GM23248 (cell line): ENCODE data around the gene SLC24A4. TPM values are rescaled to one million over a fixed set of nuclear protein-coding genes. Genes with fewer than 3 reads are reported as not detected.

Experiments used
- DNase-seq: peaks from one replicate; pipeline ENCODE4 v3.0.0-alpha.2; 2015
- H2AFZ ChIP-seq: fragments of 200-600 bp; sonication (generic); 2 replicates; pipeline ENCODE4 v1.6.1; 2016; ENCODE audit warnings: antibody characterized with exemption
- H3F3A ChIP-seq: fragments of 200-600 bp; sonication (generic); 2 replicates; pipeline ENCODE4 v1.6.1; 2016; ENCODE audit warnings: mild to moderate bottlenecking, antibody characterized with exemption, mixed run types; ENCODE audit not compliant: insufficient read depth
- H3K27ac ChIP-seq: fragments of 200-600 bp; sonication (generic); 2 replicates; pipeline ENCODE4 v1.5.1; 2016; ENCODE audit warnings: mild to moderate bottlenecking
- H3K27me3 ChIP-seq: fragments of 200-600 bp; sonication (generic); replicated peaks from 2 replicates; pipeline ENCODE4 v1.6.1; 2016; ENCODE audit warnings: mild to moderate bottlenecking; ENCODE audit not compliant: insufficient read depth
- H3K36me3 ChIP-seq: fragments of 200-600 bp; sonication (generic); 2 replicates; pipeline ENCODE4 v1.6.1; 2016; ENCODE audit warnings: low read depth, mild to moderate bottlenecking
- H3K4me1 ChIP-seq: fragments of 200-600 bp; sonication (generic); 2 replicates; pipeline ENCODE4 v1.6.1; 2016; ENCODE audit warnings: mild to moderate bottlenecking; ENCODE audit not compliant: insufficient read depth
- H3K4me2 ChIP-seq: fragments of 200-600 bp; sonication (generic); one replicate; pipeline ENCODE4 v1.6.1; 2016; ENCODE audit warnings: mild to moderate bottlenecking; ENCODE audit not compliant: unreplicated experiment
- H3K4me3 ChIP-seq: fragments of 200-600 bp; sonication (generic); 2 replicates; pipeline ENCODE4 v1.5.1; 2016; ENCODE audit warnings: mild to moderate bottlenecking
- H3K79me2 ChIP-seq: fragments of 200-600 bp; sonication (generic); 2 replicates; pipeline ENCODE4 v1.6.1; 2016; ENCODE audit warnings: mild to moderate bottlenecking; ENCODE audit not compliant: insufficient read depth
- H3K9ac ChIP-seq: fragments of 200-600 bp; sonication (generic); 2 replicates; pipeline ENCODE4 v1.6.1; 2016; ENCODE audit warnings: mild to moderate bottlenecking
- H3K9me2 ChIP-seq: fragments of 200-600 bp; sonication (generic); 2 replicates; pipeline ENCODE4 v1.6.1; 2016; ENCODE audit warnings: mixed run types, mild to moderate bottlenecking, moderate library complexity; ENCODE audit not compliant: insufficient read depth
- H3K9me3 ChIP-seq: fragments of 200-600 bp; sonication (generic); one replicate; pipeline ENCODE4 v1.6.1; 2017; ENCODE audit warnings: low read depth
- H4K20me1 ChIP-seq: fragments of 200-600 bp; sonication (generic); 2 replicates; pipeline ENCODE4 v1.6.0; 2016; ENCODE audit not compliant: insufficient read depth
- EZH2 ChIP-seq: fragments of 200-600 bp; sonication (generic); IDR thresholded peaks from 2 replicates; pipeline ENCODE4 v1.6.1; 2018; ENCODE audit warnings: antibody characterized with exemption, mild to moderate bottlenecking; ENCODE audit not compliant: insufficient read depth, poor library complexity, severe bottlenecking
- EZH2phosphoT487 ChIP-seq: fragments of 200-600 bp; sonication (generic); IDR thresholded peaks from 2 replicates; pipeline ENCODE4 v1.6.1; 2018; ENCODE audit warnings: antibody characterized with exemption, moderate library complexity, mild to moderate bottlenecking, low read depth; ENCODE audit not compliant: insufficient read depth
- WGBS, 2 experiments: methylation state at CpG; one replicate each; pipeline ENCODE4 v1.1.6; 2015 to 2017; ENCODE audit warnings: low lambda C conversion rate in 2 of 2, low coverage in 1 of 2; ENCODE audit errors: missing lambda C conversion rate in 2 of 2; 5-methylcytosine and 5-hydroxymethylcytosine counted together
- in situ Hi-C: fragments of 300-500 bp; cut with MboI; formaldehyde crosslinking; loops from 2 replicates; pipeline ENCODE4 v1.15.0; 2020
- polyA plus RNA-seq: library from polyadenylated mRNA; unstranded; fragments of >200 nt; fragmentation: Nextera tagmentation; extraction: Ambion mirVana; gene quantifications from 2 replicates; pipeline ENCODE4 v1.2.1, GENCODE V29; 2016
- total RNA-seq: library from RNA; depleted of rRNA; stranded (reverse); fragments of >200 nt; shearing (Covaris generic); gene quantifications from 2 replicates; pipeline ENCODE4 v1.2.3, GENCODE V29; 2014

SLC24A4 gene
- total and polyA plus RNA-seq, 2 experiments from 2014 or later = not detected

GRCh38 chr14:92539419-92539818 lies 216.5 kb downstream of the SLC24A4 start:
- 67 to 71% methylated on average over 3 of the region's 3 CpGs for WGBS, 2 experiments
- Histone ChIP-seq H3F3A (peaks cover 34% of the 10 kb centered on the region), H3K27ac (peak overlapping the region; percentile 92), H3K36me3 (no peaks in the 10 kb centered on the region), H3K79me2 (peaks cover 62% of the 10 kb centered on the region), H2AFZ (no peak overlapping the region), H3K4me1 (peaks cover 32% of the 10 kb centered on the region), H4K20me1 (no peaks in the 10 kb centered on the region), H3K9me2 (no peaks in the 10 kb centered on the region), H3K4me2 (no peak overlapping the region), H3K4me3 (no peak overlapping the region), H3K9me3 (no peaks in the 10 kb centered on the region), H3K9ac (peak overlapping the region; percentile 71; the same call in 1 of the 2 replicates), H3K27me3 (no peaks in the 10 kb centered on the region)
- peak; percentile 29 for DNase-seq
- in situ Hi-C loops = no loop called here
- TF ChIP-seq EZH2 = no peak
- TF ChIP-seq EZH2phosphoT487 = no peak

- no peaks in the 10 kb centered on the region for H3K9me2 ChIP-seq
- H3K4me1 ChIP-seq = peaks cover 32% of the 10 kb centered on the region
- in situ Hi-C loops = no loop called here
- no peaks in the 10 kb centered on the region for H3K27me3 ChIP-seq
- no peaks in the 10 kb centered on the region for H3K36me3 ChIP-seq
- no peaks in the 10 kb centered on the region for H3K9me3 ChIP-seq
- no peak for TF ChIP-seq EZH2
- H3K27ac ChIP-seq = peak overlapping the region; percentile 92
- H3K4me3 ChIP-seq = no peak overlapping the region
- H3K79me2 ChIP-seq = peaks cover 62% of the 10 kb centered on the region
- H4K20me1 ChIP-seq = no peaks in the 10 kb centered on the region
- no peak for DNase-seq
- H3K4me2 ChIP-seq = peak overlapping the region; percentile 58
- peaks cover 34% of the 10 kb centered on the region for H3F3A ChIP-seq
- H3K9ac ChIP-seq = peak overlapping the region; percentile 71
- no peak overlapping the region for H2AFZ ChIP-seq
- WGBS, 2 experiments = 76 to 89% methylated on average over 10 to 12 of the region's 12 CpGs
These were observed 216.9 kb downstream of the SLC24A4 start for GRCh38 chr14:92539875-92540274.

- Histone ChIP-seq H3K27ac (peak overlapping the region; percentile 92), H2AFZ (no peak overlapping the region), H3K9me3 (no peaks in the 10 kb centered on the region), H3K27me3 (no peaks in the 10 kb centered on the region), H3K9me2 (no peaks in the 10 kb centered on the region), H3K79me2 (peaks cover 64% of the 10 kb centered on the region), H4K20me1 (no peaks in the 10 kb centered on the region), H3K4me1 (peaks cover 32% of the 10 kb centered on the region), H3K4me3 (0 out of 2 replicates have a peak overlapping the region, but pooled peaks have one; percentile 13), H3K4me2 (peak overlapping the region; percentile 58), H3K9ac (peak overlapping the region; percentile 71), H3F3A (peaks cover 34% of the 10 kb centered on the region), H3K36me3 (no peaks in the 10 kb centered on the region)
- in situ Hi-C loops = no loop called here
- no peak for TF ChIP-seq EZH2phosphoT487
- peak; percentile 99 for DNase-seq
- 0 to 1% methylated on average over 6 of the region's 6 CpGs for WGBS, 2 experiments
These were observed 217.6 kb downstream of the SLC24A4 start for GRCh38 chr14:92540472-92541048.

GRCh38 chr14:92542766-92543554 lies 220.0 kb downstream of the SLC24A4 start:
- no peak overlapping the region for H3K4me2 ChIP-seq
- H3K27ac ChIP-seq = no peak overlapping the region
- 69% methylated on average over 8 of the region's 8 CpGs for WGBS, 2 experiments
- no peaks in the 10 kb centered on the region for H3K9me3 ChIP-seq
- no peak overlapping the region for H2AFZ ChIP-seq
- in situ Hi-C loops = no loop called here
- H3K27me3 ChIP-seq = no peaks in the 10 kb centered on the region
- peaks cover 25% of the 10 kb centered on the region for H3F3A ChIP-seq
- H3K4me3 ChIP-seq = no peak overlapping the region
- H3K9ac ChIP-seq = no peak overlapping the region
- TF ChIP-seq EZH2 = no peak
- H3K4me1 ChIP-seq = peaks cover 21% of the 10 kb centered on the region
- H4K20me1 ChIP-seq = no peaks in the 10 kb centered on the region
- peaks cover 69% of the 10 kb centered on the region for H3K79me2 ChIP-seq
- no peaks in the 10 kb centered on the region for H3K9me2 ChIP-seq
- H3K36me3 ChIP-seq = no peaks in the 10 kb centered on the region
- DNase-seq = no peak
